H54 (cell line): Measurements from ENCODE around the gene XYLB.

Source experiments
- DNase-seq: peaks from one replicate; pipeline ENCODE4 v3.0.0; 2011; ENCODE audit warnings: low spot score, mixed read lengths; ENCODE audit not compliant: insufficient read length
- FAIRE-seq: peaks from 3 replicates; lab custom pipeline; 2011; peaks lifted over from hg19 to GRCh38; lab: Jason Lieb, UNC
- POLR2A ChIP-seq: IDR thresholded peaks from 2 replicates; pipeline ENCODE4 v1.6.1; 2011; ENCODE audit warnings: low read depth, mild to moderate bottlenecking, low read length

The XYLB gene

DNA sequence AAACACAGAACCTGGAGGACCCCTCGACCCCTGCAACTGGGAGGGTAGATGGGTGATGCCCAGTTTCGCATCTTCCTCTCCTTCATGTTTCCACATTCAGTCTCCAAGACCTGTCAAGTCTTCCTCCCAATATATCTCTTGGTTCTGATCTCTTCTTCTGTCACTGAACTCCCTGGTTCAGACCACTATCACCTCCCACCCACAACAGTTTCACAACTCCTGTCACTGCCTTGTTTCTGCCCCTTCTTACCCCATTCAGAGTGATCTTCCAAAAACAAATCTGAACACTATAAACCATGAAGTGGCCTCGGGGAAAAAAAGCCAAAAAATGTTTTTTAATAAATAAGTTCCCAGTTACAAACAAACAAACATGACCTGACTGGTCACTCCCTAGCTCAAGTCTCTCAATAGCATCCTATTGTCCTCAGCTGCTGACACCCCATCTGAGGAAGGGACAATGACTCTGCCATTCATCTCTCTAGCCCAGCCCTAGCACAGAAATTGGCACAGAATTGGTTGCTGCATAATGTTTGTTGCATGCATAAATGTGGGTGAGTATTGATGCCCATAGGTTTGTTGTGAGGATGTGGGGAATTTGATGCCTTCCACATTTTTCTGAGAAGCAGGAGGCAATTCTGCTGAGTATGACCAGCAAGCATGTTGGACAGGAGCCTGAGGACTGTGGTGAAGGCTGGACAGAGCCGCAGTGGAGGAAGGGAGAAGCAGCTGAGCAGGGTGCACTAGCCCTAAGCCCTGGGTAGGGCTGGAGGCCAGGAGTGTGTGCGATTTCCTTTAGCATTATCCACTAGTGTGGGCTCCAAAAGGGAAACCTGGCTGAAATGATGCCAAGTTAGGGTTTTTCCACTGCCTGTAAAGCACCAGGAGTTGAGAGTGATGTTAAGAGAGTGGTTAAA, 12.2 kb upstream of the XYLB start:
- no peak for DNase-seq
- no peak for TF ChIP-seq POLR2A
- peak; percentile 73 for FAIRE-seq

DNA sequence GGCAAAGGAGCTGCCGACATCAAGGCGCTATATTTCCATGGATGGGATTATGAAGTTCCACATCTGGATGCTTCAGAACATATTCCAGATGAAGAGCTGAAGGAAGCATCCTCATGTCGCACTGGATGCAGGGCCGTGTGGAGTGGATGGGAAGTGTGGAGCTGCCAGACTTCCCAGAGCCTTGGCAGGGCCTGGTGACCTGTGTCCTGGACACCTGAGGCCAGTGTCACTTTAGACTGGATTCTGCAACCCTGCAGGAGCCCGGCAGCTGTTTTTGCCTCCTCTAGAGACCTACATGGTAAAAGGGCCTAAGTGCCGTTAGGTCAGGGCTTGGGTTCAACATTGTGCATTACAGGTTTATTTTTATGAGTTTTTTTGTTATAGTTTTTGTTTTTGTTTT, 11.3 kb upstream of the XYLB start:
- no peak for DNase-seq
- FAIRE-seq = no peak
- no peak for TF ChIP-seq POLR2A

DNA sequence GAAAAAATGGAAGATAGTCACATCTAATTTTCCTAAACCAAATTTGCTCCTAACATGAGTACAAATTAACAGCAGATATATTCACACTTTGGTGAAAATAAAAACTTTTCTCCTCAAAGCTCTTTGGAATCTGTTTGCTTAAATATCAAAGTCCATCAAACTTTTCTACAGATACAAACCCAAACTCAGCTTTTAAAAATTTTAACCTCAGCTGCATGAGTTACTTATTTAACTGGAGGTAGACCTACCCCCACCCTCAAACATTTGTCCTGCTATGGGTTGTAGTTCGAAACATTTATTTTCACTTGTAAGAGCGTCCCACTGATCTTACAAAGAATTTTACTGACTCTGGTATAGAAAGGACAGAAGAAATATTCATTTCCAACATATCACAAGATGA, 8.9 kb upstream of the XYLB start:
- no peak for DNase-seq
- FAIRE-seq = no peak
- no peak for TF ChIP-seq POLR2A

DNA sequence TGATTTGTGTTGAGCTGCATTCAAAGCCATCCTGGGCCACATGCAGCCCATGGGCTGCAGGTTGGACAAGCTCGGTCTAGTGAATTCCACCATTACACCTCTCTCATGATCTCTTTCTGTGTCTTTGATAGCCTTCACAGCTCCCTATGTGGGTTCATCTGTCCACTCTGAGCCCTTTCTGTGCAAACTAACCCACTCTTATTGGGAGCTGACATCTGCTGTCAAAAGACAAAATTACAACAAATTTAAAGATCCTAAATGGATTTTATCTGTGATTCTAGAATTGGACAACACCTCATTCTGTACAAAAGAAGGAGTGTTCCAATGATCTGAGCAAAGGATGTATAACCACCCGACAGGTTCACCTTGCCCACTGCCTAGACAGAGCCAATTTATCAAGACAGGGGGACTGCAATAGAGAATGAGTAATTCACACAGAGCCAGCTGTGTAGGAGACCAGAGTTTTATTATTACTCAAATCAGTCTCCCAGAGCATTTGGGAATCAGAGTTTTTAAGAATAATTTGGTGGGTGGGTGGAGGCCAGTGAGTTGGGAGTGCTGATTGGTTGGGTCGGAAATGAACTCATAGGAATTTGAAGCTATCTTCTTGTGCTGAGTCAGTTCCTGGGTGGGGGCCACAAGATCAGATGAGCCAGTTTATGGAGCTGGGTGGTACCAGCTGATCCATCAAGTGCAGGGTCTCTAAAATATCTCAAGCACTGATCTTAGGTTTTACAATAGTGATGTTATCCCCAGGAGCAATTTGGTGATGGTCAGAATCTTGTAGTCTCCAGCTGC, 2.6 kb upstream of the XYLB start:
- no peak for TF ChIP-seq POLR2A
- no peak for FAIRE-seq
- DNase-seq = no peak

DNA sequence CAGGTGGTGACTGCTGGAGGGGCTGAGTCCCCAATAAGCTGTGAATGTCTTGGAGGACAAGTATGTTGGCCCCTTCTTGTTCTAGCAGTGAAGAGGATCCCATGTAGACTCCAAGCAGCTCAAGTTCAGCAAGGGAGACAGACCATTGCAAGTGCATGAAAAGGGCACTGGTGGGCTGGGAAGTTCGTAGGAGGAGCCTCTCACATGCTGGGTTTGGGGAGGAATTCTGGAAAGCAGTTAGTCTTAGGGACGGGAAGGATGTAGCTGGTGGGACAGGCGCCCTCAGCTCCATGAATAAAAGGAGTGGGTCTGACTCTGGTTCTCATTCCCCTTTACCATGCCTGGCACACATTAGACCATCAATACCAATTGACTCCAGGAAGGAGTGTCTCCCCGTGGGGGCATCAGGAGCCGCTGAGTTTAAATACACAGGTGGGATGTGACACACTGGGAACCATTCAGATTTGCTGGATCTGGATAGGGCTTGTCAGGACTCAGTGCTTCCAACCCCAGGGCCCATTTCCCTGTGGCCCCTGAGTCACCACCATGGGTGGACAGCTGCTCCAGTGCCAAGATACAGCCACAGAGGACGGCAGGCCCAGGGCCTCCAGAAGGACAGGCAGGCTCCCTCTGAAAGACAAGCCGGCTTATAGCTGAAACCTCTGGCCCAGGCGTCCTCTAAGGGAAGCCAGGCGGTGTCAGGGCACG, 552 bp upstream of the XYLB start:
- DNase-seq (no peak), FAIRE-seq (no peak)
- TF ChIP-seq POLR2A = no peak

DNA sequence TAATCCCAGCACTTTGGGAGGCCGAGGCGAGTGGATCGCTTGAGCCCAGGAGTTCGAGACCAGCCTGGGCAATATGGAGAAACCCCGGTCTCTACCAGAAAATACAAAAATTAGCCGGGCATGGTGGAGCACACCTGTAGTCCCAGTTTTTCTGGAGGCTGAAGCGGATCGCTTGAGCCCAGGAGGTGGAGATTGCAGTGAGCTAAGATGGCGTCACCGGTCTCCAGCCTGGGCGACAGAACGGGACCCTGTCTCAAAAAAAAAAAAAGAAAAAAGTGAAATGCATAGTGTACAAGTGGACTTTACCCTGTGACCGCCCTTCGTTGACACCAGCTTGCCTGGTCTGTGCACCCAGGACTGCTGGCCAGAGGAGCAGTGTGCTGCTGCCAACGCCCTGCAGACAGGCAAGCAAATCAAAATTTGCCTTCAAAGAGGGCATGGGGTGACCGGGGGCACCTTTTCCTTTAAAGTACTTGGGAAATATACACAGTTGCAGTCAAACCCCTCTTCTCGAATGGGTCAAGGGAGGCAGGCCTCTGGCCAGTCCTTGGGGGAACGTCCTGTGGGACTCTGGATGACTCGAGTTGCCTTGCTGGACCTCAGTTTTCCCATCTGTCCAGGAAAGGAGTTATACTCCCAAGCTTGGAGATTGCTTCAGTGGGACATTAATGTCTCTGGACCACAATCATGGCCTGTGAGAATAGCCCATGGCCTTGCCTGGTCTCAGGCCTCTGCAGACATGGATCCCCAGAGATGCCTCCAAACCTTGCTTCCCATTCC, 1.0 kb downstream of the XYLB start:
- no peak for TF ChIP-seq POLR2A
- DNase-seq (no peak), FAIRE-seq (no peak)

DNA sequence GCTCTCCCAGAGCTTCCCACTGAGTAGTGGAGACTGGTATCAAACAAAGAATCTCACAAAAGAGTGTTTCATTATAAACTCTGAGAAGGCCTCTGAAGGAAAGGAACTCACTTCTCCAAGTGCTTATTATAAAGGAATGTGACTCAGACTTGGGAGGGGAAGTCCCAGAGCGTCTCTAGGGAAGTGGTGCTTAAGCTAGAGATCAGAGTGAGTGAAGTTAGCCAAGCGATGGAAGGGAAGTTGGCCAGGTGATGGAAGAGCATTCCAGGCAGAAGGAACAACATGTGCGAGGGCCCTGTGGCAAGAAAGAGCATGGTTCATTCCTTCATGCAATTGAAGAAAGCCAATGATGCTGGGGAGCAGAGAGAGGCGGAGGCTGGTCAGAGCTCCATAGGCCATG, 2.3 kb downstream of the XYLB start:
- DNase-seq (peak; percentile 30), FAIRE-seq (no peak)
- TF ChIP-seq POLR2A = no peak

DNA sequence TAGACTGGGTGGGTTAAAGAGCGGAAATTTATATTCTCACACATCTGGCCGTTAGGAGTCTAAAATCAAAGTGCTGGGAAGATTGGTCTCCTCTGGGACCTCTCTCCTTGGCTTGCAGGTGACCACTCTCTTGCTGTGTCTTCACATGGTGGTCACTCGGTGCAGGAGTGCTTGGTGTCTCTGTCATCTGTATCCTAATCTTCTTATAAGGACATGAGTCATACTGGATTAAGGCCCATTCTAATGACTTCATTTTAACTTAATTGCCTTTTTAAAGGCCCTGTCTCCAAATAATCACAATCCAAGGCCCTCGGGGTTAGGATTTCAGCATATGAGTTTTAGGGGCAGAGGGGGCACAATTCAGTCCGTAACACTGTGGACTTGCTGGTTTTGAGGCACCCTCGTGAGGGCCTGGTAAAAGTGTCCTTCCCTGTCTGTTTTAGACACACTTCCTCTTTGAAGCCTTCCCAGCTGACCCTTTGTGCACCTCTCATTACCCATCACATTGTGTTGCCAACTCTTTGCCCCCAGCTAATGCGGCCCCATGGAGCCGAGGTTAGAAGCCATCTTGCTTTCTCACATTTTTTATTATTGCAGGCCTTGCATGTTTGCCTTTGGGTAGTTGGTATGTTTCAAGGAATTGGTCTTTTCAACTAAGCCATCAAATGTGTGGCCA, 3.2 kb downstream of the XYLB start:
- no peak for FAIRE-seq
- no peak for DNase-seq
- TF ChIP-seq POLR2A = no peak

DNA sequence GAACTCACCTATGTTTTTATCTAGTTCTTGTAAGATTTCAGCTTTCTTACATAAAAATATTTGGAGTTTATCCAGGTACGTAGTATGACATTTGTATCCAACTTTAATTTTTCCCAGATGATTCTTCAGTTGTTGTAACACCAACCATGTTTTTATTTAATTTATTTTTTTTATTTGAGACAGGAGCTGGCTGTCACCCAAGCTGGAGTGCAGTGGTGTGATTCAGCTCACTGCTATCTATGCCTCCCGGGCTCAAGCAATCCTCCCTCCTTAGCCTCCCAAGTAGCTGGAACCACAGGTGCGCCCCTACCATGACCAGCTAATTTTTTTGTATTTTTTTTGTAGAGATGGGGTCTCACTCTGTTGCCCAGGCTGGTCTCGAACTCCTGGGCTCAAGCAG, 6.6 kb downstream of the XYLB start:
- DNase-seq (no peak), FAIRE-seq (no peak)
- TF ChIP-seq POLR2A = no peak

DNA sequence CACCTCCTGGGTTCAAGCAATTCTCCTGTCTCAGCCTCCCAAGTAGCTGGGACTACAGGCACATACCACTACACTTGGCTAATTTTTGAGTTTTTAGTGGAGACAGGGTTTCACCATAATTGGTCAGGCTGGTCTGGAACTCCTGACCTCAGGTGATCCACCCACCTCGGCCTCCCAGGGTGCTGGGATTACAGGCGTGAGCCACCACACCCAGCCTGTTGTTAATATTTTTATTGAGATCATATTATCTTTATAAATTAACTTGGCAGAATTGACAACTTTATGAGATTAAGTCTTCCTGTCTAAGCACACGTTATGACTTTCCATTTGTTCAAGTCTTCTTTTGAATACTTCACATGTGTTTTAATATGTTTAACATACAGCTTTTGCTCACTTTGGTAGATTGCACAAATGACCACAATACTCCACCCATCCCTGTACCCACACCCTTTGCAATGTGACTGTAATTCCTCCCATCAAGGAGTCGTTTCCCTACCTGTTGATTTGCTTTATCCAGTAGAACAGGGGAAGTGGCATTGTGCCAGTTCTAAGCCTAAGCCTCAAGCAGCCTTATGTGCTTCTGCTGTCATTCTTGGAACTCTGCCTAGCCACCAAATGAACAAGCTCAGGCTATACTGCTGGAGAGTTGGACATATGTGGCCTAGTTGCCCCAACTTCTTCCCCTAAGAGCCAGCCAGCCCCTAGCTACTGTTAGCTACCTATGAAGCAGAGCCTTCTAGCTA, 8.2 kb downstream of the XYLB start:
- FAIRE-seq = peak; percentile 57
- no peak for DNase-seq

DNA sequence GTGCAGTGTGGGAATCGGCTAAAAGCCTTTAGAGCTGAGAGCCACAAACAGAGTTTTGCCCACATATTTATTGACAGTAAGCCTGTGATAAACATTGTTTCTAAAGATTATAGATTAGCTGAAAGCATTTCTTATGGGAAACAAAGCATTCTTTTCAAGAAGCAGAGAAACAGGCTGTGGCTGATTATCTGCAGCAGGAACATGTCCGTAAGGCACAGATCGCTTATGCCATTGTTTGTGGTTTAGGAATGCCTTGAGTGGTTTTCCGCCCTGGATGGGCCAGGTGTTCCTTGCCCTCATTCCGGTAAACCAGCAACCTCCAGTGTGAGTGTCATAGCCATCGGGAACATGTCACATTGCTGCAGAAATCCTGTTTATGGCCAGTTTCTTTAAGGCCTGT, 12.5 kb downstream of the XYLB start:
- no peak for TF ChIP-seq POLR2A
- no peak for FAIRE-seq
- no peak for DNase-seq

More for the DNA sequence above, 8.2 kb downstream of the XYLB start:
- TF ChIP-seq POLR2A = no peak

DNA sequence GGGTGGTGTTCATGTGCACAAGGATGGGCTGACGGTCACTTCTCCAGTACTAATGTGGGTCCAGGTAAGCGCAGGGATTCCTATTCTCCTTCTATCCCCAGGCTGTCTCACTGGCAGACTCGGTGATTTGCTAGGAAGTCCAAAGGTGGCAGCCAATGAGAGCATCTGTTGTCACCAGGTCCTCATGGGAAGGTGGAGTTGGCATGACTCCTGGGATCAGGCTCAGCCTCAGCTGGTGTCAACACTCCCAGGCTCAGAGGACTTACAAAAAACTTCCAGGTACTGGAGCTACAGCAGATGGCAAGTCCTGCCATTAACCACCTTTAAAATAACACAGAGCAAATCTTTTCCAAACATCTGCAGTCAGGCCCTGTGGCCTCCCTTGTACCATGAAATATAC, 13.8 kb downstream of the XYLB start:
- no peak for DNase-seq
- FAIRE-seq = no peak
- no peak for TF ChIP-seq POLR2A
